SK-N-MC (cell line): ENCODE data around the gene RLIM.
A peak's percentile ranks its signal among the peaks of the same experiment; 100 is the strongest.

Experiments
- DNase-seq: peaks from one replicate; pipeline ENCODE4 v3.0.0-alpha.2; 2011; ENCODE audit warnings: low read depth, low spot score
- H3K27ac ChIP-seq: fragments of 200-600 bp; sonication (generic); 2 replicates; pipeline ENCODE4 v1.5.1; 2016; ENCODE audit warnings: mixed run types
- H3K36me3 ChIP-seq: fragments of 200-600 bp; sonication (generic); 2 replicates; pipeline ENCODE4 v1.6.1; 2017; ENCODE audit warnings: antibody characterized with exemption, low read length, mixed read lengths; ENCODE audit not compliant: insufficient read depth
- H3K4me3 ChIP-seq: fragments of 200-600 bp; sonication (generic); 2 replicates; pipeline ENCODE4 v1.5.1; 2016
- H3K9ac ChIP-seq: fragments of 200-600 bp; sonication (generic); 2 replicates; pipeline ENCODE4 v1.8.0; 2017; ENCODE audit warnings: mixed run types, mixed read lengths; ENCODE audit not compliant: insufficient read length
- H3K9me3 ChIP-seq: fragments of 200-600 bp; sonication (generic); 2 replicates; pipeline ENCODE4 v1.6.1; 2017; ENCODE audit warnings: low read depth, mild to moderate bottlenecking, antibody characterized with exemption, low read length, moderate library complexity, mixed read lengths
- EZH2 ChIP-seq: fragments of 200-600 bp; sonication (generic); IDR thresholded peaks from one replicate; pipeline ENCODE4 v1.6.1; 2017; ENCODE audit warnings: antibody characterized with exemption
- FOXP2 ChIP-seq: optimal IDR thresholded peaks from 2 replicates; pipeline ENCODE3; 2011; ENCODE audit warnings: mild to moderate bottlenecking, moderate library complexity; ENCODE audit not compliant: insufficient read depth; ENCODE audit errors: extremely low read length, control extremely low read depth
- POLR2AphosphoS5 ChIP-seq: IDR thresholded peaks from 2 replicates; pipeline ENCODE4 v1.6.1; 2012; ENCODE audit warnings: mild to moderate bottlenecking, low read depth, low read length, borderline replicate concordance

RLIM gene

DNA sequence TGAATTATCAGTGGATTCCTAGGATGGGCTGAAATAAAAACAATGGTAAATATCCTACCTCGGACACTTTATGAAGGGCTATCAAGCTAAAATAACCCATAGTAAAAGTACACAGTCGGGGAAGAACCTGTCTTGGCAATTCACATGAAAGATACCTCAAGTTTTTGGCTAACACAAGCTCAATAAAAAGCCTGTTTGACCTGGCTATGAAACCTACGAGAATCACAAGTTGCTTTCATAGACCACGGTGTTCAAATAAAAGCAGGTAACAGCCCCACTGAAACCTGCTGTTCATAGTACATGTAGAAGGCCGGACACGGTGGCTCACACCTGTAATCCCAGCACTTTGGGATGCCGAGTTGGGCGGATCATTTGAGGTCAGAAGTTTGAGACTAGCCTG lies 12.3 kb downstream of the RLIM start:
- Histone ChIP-seq H3K9ac (no peak overlapping the region), H3K27ac (no peak overlapping the region), H3K4me3 (no peak overlapping the region), H3K36me3 (peaks cover 55% of the 10 kb centered on the region), H3K9me3 (no peaks in the 10 kb centered on the region)
- DNase-seq, result no peak
- TF ChIP-seq POLR2AphosphoS5, result no peak
- no peak for TF ChIP-seq FOXP2
- TF ChIP-seq EZH2, result no peak

DNA sequence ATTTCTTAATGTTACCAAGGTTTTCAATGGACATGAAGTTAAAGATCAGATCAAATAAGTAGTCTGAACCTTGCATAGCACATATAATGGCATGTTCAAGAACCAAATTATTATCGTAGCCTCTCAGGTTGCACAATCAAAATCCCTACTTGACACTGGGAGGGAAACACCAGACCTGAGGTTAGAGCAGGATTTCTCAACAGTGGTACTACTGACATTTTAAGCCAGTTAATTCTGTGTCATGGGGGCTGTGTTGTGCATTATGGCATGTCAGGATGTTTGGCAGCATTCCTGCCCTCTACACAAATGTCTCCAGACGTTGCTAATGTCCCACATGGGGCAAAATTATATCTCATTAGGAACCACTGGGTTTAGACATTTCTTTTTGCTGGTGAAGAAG lies 20.8 kb downstream of the RLIM start:
- H3K9me3 ChIP-seq, result no peaks in the 10 kb centered on the region
- H3K36me3 ChIP-seq, result peaks cover 80% of the 10 kb centered on the region
- no peak for TF ChIP-seq FOXP2
- TF ChIP-seq POLR2AphosphoS5, result no peak
- no peak for DNase-seq
- no peak overlapping the region for H3K4me3 ChIP-seq
- no peak overlapping the region for H3K9ac ChIP-seq
- H3K27ac ChIP-seq, result no peak overlapping the region

DNA sequence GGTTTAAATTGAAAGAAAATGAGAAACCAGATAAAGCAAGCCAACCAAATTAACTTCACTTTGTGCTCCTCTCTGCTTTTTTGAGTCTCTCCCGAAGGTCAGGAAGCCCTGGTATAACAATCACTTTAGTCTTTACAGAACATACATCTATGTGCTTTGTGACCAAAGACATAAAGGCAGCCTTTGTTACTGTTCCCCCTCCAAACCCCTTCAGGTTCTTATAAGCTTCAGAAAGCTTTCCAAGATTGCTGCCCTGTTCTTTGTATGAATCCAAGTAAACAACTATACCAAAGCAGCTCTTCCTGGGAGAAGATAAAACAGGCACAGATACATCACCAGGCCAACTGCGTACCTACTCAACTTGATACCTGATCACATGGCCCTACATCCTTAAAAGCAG lies 28.7 kb downstream of the RLIM start:
- Histone ChIP-seq H3K9me3 (no peaks in the 10 kb centered on the region), H3K36me3 (peaks cover 36% of the 10 kb centered on the region), H3K27ac (no peak overlapping the region), H3K4me3 (no peak overlapping the region), H3K9ac (no peak overlapping the region)
- no peak for TF ChIP-seq FOXP2
- DNase-seq, result no peak

DNA sequence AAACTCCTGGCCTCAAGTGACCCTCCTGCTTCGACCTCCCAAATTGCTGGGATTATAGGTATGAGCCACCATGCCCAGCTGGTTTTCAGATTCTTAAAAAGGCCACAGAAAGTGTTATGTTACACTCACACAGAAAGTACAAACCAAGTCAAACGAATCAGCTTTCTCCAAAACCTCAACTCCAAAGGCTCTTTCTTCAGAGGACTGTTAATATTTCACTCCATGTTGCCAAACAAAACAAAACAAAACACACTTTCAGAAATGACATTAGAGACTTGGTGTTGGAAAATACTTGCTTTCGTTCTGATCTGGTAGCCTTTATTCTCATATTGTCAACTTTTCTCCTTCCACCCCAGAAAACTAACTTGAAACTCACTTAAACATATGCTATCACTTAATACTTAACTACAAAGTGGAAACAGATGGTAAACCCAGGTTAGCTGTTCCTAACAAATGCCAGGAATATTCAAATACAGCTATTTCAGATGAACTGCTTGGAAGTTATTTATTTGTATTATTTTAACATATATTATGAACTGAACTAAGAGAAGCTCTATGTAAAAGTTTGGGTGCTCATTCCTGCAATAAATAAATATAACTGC lies 34.7 kb downstream of the RLIM start:
- Histone ChIP-seq H3K9ac (no peak overlapping the region), H3K9me3 (no peaks in the 10 kb centered on the region), H3K36me3 (peaks cover 3% of the 10 kb centered on the region; the same call in 1 of the 2 replicates), H3K27ac (peak overlapping the region; percentile 80), H3K4me3 (no peak overlapping the region)
- no peak; the same call in 1 of the 2 replicates for TF ChIP-seq POLR2AphosphoS5
- TF ChIP-seq FOXP2, result no peak
- TF ChIP-seq EZH2, result no peak
- no peak for DNase-seq

DNA sequence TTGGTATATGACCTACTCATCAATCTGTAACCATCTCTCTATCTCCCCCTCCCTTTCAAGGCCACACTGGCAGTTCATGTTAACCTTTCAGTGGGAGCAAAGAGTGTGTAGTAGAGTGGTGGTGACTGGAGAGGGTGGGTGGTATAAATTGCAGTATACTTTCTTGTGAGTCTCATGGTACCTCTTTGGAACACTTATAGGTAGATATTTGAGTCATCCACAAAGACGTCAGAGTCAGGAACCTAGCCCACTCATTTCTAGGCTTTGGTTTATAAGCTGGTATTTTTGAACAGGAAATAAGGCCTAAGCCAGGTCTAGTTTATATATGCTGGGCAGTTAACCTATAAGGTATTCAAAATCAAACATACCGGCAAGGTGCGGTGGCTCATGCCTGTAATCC lies 36.3 kb downstream of the RLIM start:
- TF ChIP-seq FOXP2 (no peak), EZH2 (no peak), POLR2AphosphoS5 (no peak)
- Histone ChIP-seq H3K9me3 (no peaks in the 10 kb centered on the region), H3K36me3 (no peaks in the 10 kb centered on the region), H3K9ac (no peak overlapping the region), H3K4me3 (no peak overlapping the region), H3K27ac (no peak overlapping the region)
- DNase-seq, result no peak

DNA sequence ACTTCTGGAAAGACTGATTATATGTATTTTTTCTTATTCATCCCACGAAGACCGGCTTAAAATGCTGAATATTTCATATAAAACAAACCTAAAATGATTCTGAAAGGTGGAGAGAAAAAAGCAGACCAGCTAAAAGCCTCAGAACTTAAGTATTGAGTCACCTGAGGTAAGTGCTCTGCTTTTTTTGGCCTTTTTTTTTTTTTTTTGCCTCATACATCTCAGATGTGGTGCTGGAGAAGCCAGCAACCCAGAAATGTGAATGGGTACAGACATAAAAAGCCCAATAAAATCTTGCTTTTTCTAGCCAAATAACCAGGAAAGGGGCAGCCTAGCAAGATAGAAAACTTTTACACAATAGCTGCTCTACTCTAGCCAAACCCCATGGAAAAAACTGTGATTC lies 57.0 kb downstream of the RLIM start:
- Histone ChIP-seq H3K27ac (no peak overlapping the region), H3K9me3 (no peaks in the 10 kb centered on the region), H3K9ac (no peak overlapping the region), H3K36me3 (no peaks in the 10 kb centered on the region), H3K4me3 (no peak overlapping the region)
- no peak for TF ChIP-seq EZH2
- no peak for TF ChIP-seq POLR2AphosphoS5
- no peak for TF ChIP-seq FOXP2
- no peak for DNase-seq

DNA sequence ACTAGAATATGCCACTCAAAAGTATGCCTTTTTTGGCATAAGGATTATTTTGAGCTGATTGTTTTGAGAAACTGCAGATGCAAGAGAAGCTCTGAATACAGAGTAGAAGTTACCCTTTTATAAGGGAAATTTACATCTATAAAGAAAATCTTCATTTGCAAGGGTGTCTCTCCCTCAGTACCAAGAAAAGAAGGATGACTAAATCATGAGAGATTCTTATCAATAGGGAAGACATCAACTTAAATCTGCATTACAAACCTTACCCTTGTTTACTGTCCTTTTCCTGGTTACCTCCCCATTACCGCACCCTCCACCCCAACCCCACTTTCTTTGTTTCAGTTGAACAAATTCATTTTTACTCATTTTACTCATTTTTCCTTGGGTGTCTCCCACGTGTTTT lies 62.5 kb downstream of the RLIM start:
- Histone ChIP-seq H3K9me3 (no peaks in the 10 kb centered on the region), H3K9ac (no peak overlapping the region), H3K4me3 (no peak overlapping the region), H3K27ac (no peak overlapping the region), H3K36me3 (no peaks in the 10 kb centered on the region)
- no peak for TF ChIP-seq FOXP2
- TF ChIP-seq EZH2, result no peak
- no peak for TF ChIP-seq POLR2AphosphoS5
- no peak for DNase-seq

DNA sequence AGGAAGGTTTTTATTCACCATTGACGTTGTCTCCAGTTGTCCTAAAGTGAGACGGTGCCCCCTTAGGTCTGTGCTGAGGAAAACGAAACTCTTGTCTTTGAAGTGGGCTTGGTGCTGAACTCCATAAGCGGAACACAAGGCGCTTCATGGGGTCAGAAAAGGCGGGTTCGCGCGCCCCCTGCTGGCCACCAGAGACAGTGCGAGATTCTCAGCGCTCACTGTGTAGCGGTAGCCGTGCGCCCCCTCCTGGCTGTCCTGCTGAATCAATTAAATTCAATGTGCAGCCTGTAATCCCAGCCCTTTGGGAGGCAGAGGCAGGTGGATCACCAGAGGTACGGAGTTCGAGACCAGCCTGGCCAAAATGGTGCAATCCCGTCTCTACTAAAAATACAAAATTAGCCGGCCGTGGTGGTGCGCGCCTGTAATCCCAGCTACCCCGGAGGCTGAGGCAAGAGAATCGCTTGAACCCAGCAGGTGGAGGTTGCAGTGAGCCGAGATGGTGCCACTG lies 64.1 kb downstream of the RLIM start:
- DNase-seq, result peak; percentile 20
- Histone ChIP-seq H3K9ac (no peak overlapping the region), H3K27ac (no peak overlapping the region), H3K4me3 (peak overlapping the region; percentile 40; the same call in 1 of the 2 replicates), H3K9me3 (no peaks in the 10 kb centered on the region), H3K36me3 (no peaks in the 10 kb centered on the region)
- no peak for TF ChIP-seq EZH2
- no peak for TF ChIP-seq POLR2AphosphoS5
- no peak for TF ChIP-seq FOXP2

DNA sequence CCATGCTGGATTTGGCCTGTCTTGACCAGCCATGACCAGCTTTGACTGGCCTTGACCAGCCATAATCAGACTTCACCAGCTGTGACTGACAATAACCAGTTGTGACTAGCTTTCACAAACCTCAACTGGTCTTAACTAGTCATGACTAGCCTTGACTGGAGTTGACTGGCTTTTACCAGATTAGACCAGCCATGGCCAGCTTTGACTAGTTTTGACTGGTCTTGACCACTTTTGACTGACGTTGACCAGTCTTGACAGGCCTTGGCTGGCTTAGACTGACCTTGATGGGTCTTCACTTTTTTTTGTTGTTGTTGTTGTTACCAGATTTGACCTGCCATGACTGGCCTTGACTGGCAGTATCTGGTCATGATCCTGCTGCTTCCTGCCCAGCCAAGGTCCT lies 67.4 kb downstream of the RLIM start:
- H3K36me3 ChIP-seq, result no peaks in the 10 kb centered on the region
- no peak overlapping the region for H3K27ac ChIP-seq
- no peaks in the 10 kb centered on the region for H3K9me3 ChIP-seq
- TF ChIP-seq POLR2AphosphoS5, result no peak
- TF ChIP-seq EZH2, result no peak
- no peak for TF ChIP-seq FOXP2
- no peak overlapping the region for H3K9ac ChIP-seq
- DNase-seq, result no peak
- H3K4me3 ChIP-seq, result no peak overlapping the region
